Inferior parietal cortex (tissue), 1 donor: ENCODE data around the gene LAMA3.

Experiments
- DNase-seq: peaks from one replicate; pipeline ENCODE4 v3.0.0-alpha.2; 2016; ENCODE audit errors: extremely low spot score

Gene LAMA3

DNA sequence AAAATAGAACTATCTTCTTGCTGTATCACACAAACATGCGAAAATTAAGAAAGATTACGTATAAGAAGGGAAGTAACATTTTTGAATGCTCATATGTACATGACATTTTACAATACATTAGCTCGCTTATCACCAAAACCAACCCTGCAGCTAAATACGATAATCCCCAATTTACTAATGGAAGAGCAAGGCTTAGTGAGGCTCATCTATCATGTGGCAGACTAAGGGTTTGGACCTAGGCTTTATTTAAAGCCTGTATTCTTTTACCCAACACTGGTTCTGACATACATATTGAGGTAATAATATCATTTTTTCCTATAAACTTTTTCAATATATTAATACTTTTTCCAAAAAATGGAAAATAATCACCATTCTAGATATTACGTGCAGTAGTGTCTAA, 208.5 kb downstream of the LAMA3 start:
- no peak for DNase-seq

DNA sequence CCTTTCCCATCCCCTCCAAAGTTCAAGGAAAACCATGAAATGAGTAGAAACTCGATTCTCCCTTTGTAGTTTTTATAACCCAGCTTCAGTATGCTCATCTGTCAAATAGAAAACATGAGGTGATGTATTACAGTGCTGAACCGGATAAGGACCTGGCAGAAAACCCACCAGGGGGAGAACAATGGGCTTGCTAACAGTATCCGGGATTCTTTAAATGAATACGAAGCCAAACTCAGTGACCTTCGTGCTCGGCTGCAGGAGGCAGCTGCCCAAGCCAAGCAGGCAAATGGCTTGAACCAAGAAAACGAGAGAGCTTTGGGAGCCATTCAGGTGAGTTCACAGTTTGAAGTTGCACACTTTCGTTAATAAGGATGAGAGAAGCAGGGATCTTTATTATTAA, 211.7 kb downstream of the LAMA3 start:
- no peak for DNase-seq

DNA sequence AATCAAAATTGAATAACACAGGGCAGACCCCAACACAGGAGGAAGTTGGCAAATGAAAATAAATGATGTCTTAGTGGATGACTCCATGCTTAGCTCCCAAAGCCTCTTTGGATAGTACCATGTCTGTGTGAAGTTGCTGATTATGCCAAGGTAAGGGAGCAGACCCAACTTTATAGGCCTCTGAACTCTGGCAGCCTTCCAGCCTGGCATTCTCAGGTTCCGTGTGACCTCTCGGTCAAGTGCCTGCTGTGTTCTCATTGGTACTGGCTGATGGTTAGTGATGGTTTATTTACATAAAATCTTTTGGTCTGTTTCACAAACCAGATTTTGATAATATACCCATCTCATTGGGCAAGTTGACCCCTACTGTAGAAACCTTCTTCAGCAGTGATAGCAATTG, 213.1 kb downstream of the LAMA3 start:
- DNase-seq = no peak

- DNase-seq = no peak
These were observed 214.7 kb downstream of the LAMA3 start for GRCh38 chr18:23903971-23904370.

GRCh38 chr18:23906658-23907057, 217.4 kb downstream of the LAMA3 start:
- DNase-seq = no peak

DNA sequence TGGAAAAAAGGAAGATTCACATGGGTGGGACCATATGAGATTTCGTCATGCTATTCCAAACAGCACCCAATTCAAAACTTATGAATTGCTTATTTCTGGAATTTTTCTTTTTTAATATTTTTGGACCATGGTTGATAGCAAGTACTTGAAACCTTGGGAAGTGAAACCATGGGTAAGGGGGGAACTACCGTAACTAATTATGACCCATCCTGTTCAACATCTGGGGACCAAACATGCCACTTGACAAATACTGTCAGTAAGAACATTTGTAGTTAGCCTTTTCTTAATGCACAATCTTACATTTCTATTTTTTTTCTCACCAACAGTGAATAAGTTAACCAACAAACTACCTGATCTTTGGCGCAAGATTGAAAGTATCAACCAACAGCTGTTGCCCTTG, 219.6 kb downstream of the LAMA3 start:
- DNase-seq = no peak

DNA sequence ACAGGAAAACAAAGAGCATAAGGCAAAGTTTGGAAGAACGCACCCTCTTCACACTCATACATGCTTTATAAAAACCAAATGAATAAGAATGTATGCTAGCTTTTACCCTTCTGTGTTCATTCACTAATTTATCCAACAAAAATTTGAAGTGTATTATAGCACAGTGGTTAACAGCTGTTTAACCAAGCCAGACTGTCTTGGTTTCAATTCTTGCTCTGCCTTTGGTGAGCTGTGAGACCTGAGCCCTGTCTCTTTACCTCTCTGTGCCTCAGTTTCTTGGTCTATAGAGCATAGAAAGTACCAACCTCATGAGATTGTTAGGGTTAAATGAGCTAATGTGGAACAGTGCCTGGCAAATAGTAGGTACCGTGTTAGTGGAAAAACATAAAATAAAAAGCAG, 220.8 kb downstream of the LAMA3 start:
- no peak for DNase-seq

DNA sequence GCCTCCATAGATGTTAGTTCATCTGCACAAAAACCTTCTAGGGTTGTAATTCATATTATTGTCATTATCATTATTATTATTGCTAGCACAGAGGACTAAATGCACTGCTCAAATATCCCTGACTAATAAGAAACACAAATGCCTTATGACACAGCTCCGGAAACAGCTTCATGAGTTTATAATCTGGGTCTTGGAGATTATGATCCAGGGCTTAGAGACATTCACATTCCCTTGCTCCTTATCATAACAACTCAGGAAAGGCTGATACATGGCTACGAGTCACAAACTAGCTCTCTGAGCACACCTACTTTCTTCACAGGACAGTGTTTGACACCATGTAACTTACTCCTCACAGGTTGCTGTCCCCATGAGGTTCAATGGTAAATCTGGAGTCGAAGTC, 223.1 kb downstream of the LAMA3 start:
- no peak for DNase-seq

DNA sequence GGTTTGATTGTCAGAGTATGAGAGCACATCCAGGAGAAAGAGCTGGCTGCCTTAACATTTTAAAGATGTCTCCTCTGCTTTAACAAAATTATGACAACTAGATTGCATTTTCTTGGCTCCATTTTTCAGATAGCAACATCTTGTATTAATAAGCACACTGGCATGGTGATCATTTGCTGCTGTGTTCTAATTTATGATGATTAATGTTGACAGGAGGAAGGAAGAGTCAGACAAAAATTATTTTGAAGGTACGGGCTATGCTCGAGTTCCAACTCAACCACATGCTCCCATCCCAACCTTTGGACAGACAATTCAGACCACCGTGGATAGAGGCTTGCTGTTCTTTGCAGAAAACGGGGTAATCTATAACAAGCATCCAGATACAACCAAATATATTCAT, 227.1 kb downstream of the LAMA3 start:
- no peak for DNase-seq

DNA sequence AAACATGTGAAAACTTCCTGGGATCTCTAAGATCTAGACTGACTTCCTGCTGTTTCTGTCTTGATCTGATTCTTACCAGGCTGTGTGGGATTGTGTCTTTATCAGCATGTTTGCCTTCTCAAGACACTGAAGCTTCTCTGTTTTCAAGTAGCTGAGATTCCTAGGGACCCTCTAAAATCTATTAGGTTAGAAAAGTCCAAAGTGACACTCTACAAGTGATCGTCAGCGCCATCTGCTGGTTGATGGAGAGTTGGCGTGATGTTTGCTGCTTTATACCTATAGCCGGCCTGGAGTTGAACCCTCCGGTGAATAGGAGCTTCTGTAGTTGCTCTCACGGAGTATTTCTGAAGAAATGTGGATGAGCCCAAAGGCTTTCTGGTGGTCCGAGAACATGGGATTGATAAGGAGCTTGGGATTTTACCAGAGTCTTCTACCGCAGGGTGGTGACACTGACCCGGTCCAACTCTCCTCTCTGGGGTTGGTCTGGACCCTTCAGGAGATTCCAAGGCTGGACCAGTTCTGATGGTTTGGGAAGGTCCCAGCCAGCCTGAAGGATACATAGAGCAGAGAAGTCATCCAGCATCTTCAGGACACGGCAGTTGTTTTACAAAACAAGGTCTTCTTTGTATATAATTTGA, 229.3 kb downstream of the LAMA3 start:
- DNase-seq = peak; percentile 90

GRCh38 chr18:23920054-23920453, 230.8 kb downstream of the LAMA3 start:
- no peak for DNase-seq

DNA sequence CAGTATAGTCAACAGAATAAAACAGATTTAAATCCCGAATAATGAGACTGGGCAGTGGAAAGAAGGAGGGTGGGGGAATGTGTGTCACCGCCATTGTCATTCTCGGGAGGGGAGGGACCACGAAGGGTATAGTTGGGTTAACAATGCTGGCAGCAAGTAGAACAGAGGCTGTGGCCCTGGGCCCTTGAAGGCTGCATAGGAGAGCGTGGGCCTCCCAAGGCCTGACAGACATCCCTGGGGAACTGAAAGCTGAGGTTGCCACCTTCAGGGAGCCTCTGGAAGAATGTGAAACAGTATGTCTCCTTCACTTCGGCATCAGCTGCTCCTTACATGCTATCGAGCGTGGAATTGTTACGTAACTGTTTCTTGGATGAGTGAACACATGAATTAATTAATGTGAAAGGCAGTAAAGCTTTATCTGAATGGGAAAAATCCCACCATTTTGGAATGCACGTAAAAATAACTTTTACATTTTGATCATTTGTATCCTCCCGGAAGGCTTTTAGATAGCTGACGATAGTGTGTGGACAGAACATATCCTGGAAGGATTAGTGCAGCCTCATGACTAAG, 232.5 kb downstream of the LAMA3 start:
- no peak for DNase-seq

DNA sequence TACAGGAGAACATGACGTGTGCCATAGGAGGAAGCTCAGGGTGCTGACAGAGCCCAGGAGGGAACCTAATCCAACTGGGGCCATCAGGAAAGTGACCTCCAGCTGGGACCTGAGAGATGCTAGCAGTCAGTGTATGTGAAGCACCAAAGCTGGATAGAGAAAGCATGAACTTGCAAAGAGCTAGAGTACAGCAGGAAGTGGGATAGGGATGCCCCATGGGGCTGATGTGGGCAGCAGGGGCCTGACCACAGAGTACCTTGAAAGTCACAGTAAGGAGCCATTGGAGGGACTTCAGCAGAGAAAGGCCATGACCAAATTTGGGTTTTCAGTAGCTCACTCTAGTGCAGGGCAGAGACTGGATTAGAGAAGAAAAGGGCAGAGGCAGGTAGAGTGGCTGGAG, 233.7 kb downstream of the LAMA3 start:
- no peak for DNase-seq

DNA sequence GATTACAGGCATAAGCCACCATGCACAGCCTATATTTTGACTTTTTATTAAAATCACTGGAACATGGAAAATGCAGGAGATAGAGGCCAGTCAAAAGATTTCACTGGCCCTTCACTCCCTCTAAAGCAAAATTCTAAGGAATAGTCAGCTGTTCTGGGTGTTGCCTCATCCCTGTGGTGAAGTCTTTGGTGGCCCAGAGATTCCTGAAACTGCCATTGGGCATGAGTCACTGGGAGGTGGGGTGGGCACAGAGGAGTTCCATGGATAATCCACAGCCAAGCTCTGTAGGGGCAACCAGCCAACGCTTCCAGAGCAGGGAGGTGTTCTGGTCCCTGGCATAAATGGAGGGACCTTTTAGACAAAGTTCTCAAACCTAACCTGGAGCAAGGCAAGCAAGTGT, 235.6 kb downstream of the LAMA3 start:
- DNase-seq = no peak

DNA sequence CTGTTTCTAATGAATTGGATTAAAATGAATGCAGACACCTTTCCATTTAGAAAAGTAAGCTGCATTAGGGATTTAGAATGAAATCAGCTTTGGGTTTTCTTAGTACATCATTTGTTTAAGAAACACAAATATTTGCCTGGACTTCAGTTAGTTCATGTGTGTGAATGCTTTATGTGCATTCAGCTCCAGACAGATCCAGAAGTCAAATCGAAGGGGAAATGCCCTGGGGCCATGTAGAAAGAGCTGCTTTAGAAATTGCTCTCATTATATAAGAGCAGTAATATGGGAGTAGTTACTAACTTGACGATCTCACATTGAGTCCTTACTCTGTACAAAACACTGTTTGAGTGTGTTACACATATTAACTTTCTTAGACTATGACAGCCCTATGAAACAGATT, 237.3 kb downstream of the LAMA3 start:
- no peak for DNase-seq

- DNase-seq = no peak
These were observed 238.8 kb downstream of the LAMA3 start for GRCh38 chr18:23927821-23928746.

DNA sequence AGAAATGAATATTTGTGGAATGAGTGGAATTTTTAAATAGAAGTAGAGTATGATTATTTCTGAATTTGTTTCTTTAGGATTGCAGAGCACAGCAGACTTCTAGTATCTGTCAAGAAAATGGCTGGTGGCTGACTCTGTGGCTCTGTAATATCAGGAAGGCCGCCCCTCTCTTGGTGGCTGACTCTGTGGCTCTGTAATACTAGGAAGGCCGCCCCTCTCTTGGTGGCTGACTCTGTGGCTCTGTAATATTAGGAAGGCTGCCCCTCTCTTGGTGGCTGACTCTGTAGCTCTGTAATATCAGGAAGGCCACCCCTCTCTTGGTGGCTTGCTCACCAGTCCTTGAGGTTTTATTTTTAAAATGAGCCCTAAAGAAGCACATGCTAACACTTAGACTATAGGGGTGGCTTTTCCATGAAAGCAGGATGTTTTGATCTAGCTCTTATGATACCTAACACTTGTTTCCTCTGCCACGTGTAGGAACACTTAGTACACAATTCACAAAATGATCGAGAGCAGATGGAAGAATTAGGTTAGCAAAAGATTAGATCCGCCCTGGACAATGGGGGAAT, 240.2 kb downstream of the LAMA3 start:
- no peak for DNase-seq

- DNase-seq = no peak
These were observed 240.7 kb downstream of the LAMA3 start for GRCh38 chr18:23930002-23930401.

GRCh38 chr18:23932385-23933067, 243.3 kb downstream of the LAMA3 start:
- DNase-seq = no peak

DNA sequence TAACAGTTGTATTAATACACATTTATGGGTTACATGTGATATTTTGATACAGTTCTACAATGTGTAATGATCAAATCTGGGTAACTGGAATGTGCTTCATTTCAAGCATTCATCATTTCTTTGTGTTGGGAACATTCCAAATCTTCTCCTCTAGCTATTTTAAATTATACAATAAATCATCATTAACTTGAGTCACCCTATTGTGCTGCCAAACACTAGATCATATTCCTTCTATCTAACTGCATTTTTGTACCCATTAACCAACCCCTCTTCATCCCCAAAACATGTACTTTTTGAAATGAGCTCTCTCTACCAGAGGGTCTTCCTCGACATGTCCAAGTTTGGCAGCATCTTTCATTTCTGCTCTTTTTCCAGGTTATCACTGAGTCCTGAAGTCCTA, 244.2 kb downstream of the LAMA3 start:
- no peak for DNase-seq

DNA sequence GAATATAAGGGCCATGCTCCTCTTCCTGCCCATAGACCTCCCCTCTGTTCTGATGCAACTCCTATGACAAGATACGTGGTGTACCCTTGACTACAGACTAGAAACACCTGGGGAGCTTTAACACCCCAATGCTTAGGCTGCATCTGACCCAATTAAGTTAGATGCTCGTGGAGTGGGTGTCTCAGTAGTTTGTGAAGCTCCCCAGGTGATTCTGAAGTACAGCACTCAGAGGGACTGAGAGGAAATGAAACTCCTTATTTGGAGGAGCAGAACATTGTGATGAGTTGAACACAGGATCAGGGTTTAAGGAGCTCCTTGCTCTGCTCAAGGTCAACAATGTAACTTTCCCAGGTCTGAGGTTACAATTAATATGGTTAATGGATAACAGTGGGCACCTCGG, 245.0 kb downstream of the LAMA3 start:
- DNase-seq = no peak

GRCh38 chr18:23934863-23935262, 245.6 kb downstream of the LAMA3 start:
- DNase-seq = no peak
